ENCODE data around the gene DISC1. TPM values are rescaled to one million over a fixed set of nuclear protein-coding genes. Genes with fewer than 3 reads are reported as not detected.
A peak's percentile ranks its signal among the peaks of the same experiment; 100 is the strongest.

DISC1 gene
- total RNA-seq, 2 experiments from 2014 or later: 19.8 to 20.0 TPM

- CTCF ChIA-PET: interaction anchor here (0.5 to 1.0 kb wide), 2 partner anchors 58 to 98 kb away, joined by 3 read pairs; partner anchors contain the start of gene TSNAX
- Mint-ChIP-seq H3K4me1 (ENCODE audit: low read depth) (peaks cover 33% of the 10 kb centered on the region), H3K9me3 (no peaks in the 10 kb centered on the region), H3K4me3 (peak overlapping the region; percentile 96), H3K36me3 (ENCODE audit: low read depth) (peaks cover 12% of the 10 kb centered on the region), H3K27ac (peak overlapping the region; percentile 90), H3K27me3 (no peaks in the 10 kb centered on the region)
- no peak for ATAC-seq (ENCODE audit: poor library complexity)
- TF ChIP-seq, protein P1, sequence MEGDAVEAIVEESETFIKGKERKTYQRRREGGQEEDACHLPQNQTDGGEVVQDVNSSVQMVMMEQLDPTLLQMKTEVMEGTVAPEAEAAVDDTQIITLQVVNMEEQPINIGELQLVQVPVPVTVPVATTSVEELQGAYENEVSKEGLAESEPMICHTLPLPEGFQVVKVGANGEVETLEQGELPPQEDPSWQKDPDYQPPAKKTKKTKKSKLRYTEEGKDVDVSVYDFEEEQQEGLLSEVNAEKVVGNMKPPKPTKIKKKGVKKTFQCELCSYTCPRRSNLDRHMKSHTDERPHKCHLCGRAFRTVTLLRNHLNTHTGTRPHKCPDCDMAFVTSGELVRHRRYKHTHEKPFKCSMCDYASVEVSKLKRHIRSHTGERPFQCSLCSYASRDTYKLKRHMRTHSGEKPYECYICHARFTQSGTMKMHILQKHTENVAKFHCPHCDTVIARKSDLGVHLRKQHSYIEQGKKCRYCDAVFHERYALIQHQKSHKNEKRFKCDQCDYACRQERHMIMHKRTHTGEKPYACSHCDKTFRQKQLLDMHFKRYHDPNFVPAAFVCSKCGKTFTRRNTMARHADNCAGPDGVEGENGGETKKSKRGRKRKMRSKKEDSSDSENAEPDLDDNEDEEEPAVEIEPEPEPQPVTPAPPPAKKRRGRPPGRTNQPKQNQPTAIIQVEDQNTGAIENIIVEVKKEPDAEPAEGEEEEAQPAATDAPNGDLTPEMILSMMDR (IDR thresholded peaks at IDR 0.05): no peak
- DNase-seq: peak in 2 of 14 experiments; percentile 14 to 34
- peak overlapping the region; percentile 99 for H3K4me3 ChIP-seq (ENCODE audit: low read length)
- H3K36me3 ChIP-seq (ENCODE audit: insufficient read depth, low read length): no peaks in the 10 kb centered on the region
- POLR2A ChIA-PET: interaction anchor here (0.6 to 2.6 kb wide), 5 partner anchors 10 to 288 kb away, joined by 3 to 21 read pairs (median 3); partner anchors contain the start of genes EXOC8 and SPRTN
- H3K9me3 ChIP-seq (ENCODE audit: control insufficient read depth in 1 of 2, insufficient read depth in 1 of 2, low read length in 2 of 2): no peaks in the 10 kb centered on the region
- intact Hi-C loops (cut with DNase I, micrococcal nuclease): loop anchor here in 1 of 2 experiments (10.0 kb wide), 1 partner anchor 101 kb away; the partner anchor contains the start of gene TSNAX
- peaks cover 0 to under 1% of the 10 kb centered on the region in 2 experiments for H3K27me3 ChIP-seq (ENCODE audit: control insufficient read depth in 1 of 2, insufficient read depth in 2 of 2, low read length in 2 of 2)
- peaks cover 29% of the 10 kb centered on the region for H3K4me1 ChIP-seq (ENCODE audit: insufficient read depth, low read length)
- peak overlapping the region in 1 of 2 donors; percentile 68 for H3K27ac ChIP-seq (ENCODE audit: low read depth in 1 of 2, low read length in 2 of 2)
These were observed 535 bp upstream of the DISC1 start for GRCh38 chr1:231625975-231626534.

DNA sequence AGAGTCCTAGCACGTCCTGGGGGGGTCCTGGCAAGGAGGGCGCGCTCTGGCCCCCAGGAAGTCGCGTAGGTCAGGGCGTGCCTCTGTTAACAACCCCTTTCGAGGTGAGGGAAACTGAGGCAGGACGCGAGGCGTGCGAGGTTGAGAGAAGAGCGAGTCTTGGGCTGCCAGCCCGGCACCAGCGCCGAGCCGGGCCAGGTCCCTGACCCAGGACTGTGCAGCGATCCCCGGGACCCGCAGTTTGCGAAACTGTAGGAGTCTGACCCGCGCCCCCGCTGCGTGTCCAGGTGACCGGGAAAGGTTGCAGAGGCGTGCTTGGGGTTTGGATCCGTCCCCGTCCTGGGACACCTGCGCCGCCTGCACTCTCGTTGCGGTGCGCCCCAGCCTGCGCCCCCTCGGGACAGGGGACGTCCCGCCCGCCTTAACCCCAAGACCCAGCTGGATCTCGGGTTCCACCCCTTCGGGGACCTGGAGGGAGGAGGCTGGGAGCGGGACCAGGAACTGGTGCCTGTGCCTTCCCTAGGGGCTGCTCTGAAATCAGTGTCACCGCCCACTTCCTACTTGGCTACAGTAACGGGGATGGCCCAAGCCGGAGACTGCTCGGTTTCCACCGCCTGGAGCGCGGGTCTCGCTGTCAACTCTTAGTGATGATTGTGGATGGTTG is 493 bp downstream of the DISC1 start:
- TF ChIP-seq, protein P1 (IDR thresholded peaks at IDR 0.05): no peak
- DNase-seq: peak in 12 of 14 experiments; percentile 20 to 71 (median 34)
- H3K9me3 ChIP-seq (ENCODE audit: control insufficient read depth in 1 of 2, insufficient read depth in 1 of 2, low read length in 2 of 2): no peaks in the 10 kb centered on the region
- no peaks in the 10 kb centered on the region for H3K9me3 Mint-ChIP-seq
- no peaks in the 10 kb centered on the region for H3K27me3 Mint-ChIP-seq
- peak overlapping the region; percentile 96 for H3K4me3 Mint-ChIP-seq
- peak; percentile 57 for ATAC-seq (ENCODE audit: poor library complexity)
- peaks cover 29% of the 10 kb centered on the region for H3K4me1 ChIP-seq (ENCODE audit: insufficient read depth, low read length)
- H3K4me1 Mint-ChIP-seq (ENCODE audit: low read depth): peaks cover 33% of the 10 kb centered on the region
- peaks cover 12% of the 10 kb centered on the region for H3K36me3 Mint-ChIP-seq (ENCODE audit: low read depth)
- peak overlapping the region; percentile 68 to 76 for H3K27ac ChIP-seq (ENCODE audit: low read depth in 1 of 2, low read length in 2 of 2)
- ChIA-PET POLR2A (interaction anchor here (1.7 to 2.6 kb wide), 3 partner anchors 14 to 289 kb away, joined by 3 to 21 read pairs (median 15); partner anchors contain the start of genes EXOC8 and SPRTN), CTCF (no interaction called here)
- intact Hi-C loops (cut with DNase I, micrococcal nuclease): loop anchor here in 1 of 2 experiments (10.0 kb wide), 1 partner anchor 102 kb away; the partner anchor contains the start of gene TSNAX
- no peaks in the 10 kb centered on the region for H3K36me3 ChIP-seq (ENCODE audit: insufficient read depth, low read length)
- H3K4me3 ChIP-seq (ENCODE audit: low read length): peak overlapping the region; percentile 99
- peak overlapping the region; percentile 90 for H3K27ac Mint-ChIP-seq
- H3K27me3 ChIP-seq (ENCODE audit: control insufficient read depth in 1 of 2, insufficient read depth in 2 of 2, low read length in 2 of 2): no peaks in the 10 kb centered on the region

DNA sequence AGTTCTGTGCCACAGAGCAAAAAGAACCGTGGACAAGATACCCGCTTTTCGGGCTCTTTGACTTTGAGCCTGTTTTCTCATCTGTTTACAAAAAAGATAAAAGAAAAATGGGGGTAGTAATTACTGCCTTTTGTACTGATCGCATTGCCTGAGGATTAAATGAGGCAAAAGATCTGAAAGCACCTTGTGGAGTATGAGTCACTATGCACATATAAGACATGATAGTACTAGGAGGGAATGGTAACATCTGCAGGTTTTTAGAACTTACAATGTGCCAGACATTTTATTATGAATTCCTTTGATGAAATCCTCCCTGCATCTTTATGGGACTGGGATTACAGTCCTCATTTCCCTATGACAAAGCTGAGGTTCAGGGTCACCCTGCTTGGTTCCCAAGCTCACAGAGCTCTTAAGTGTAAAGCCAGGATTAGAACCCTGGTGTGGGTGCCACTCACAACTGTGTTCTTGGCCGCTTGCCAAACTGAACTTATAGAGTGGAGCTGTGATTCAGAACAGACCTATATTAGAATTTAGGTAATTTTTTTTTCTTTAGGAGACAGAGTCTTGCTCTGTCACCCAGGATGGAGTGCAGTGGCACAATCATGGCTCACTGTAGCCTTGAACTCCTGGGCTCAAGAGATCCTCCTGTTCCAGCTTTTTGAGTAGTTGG is 1.8 kb downstream of the DISC1 start:
- peak overlapping the region; percentile 96 for H3K4me3 Mint-ChIP-seq
- H3K9me3 Mint-ChIP-seq: no peaks in the 10 kb centered on the region
- H3K36me3 Mint-ChIP-seq (ENCODE audit: low read depth): peaks cover 15% of the 10 kb centered on the region
- H3K27me3 ChIP-seq (ENCODE audit: control insufficient read depth in 1 of 2, insufficient read depth in 2 of 2, low read length in 2 of 2): no peaks in the 10 kb centered on the region
- ATAC-seq (ENCODE audit: poor library complexity) (peak; percentile 43), DNase-seq (peak in 11 of 14 experiments; percentile 11 to 82 (median 41))
- TF ChIP-seq, protein P1 (IDR thresholded peaks at IDR 0.05): no peak
- H3K27me3 Mint-ChIP-seq: no peaks in the 10 kb centered on the region
- H3K27ac ChIP-seq (ENCODE audit: low read depth in 1 of 2, low read length in 2 of 2): peak overlapping the region in 1 of 2 donors; percentile 68
- ChIA-PET POLR2A (interaction anchor here (1.2 kb wide), 1 partner anchor 15 kb away, joined by 4 read pairs; no protein-coding TSS in a partner anchor), CTCF (no interaction called here)
- H3K9me3 ChIP-seq (ENCODE audit: control insufficient read depth in 1 of 2, insufficient read depth in 1 of 2, low read length in 2 of 2): no peaks in the 10 kb centered on the region
- no peaks in the 10 kb centered on the region for H3K36me3 ChIP-seq (ENCODE audit: insufficient read depth, low read length)
- H3K4me1 ChIP-seq (ENCODE audit: insufficient read depth, low read length): peaks cover 29% of the 10 kb centered on the region
- H3K4me1 Mint-ChIP-seq (ENCODE audit: low read depth): peaks cover 33% of the 10 kb centered on the region
- peak overlapping the region; percentile 90 for H3K27ac Mint-ChIP-seq
- intact Hi-C loops (cut with DNase I, micrococcal nuclease): loop anchor here in 1 of 2 experiments (10.0 kb wide), 1 partner anchor 104 kb away; the partner anchor contains the start of gene TSNAX
- H3K4me3 ChIP-seq (ENCODE audit: low read length): no peak overlapping the region

All from CD4-positive, alpha-beta T cell (primary cell).